GM04503 (cell line): ENCODE results near the gene RHOD.

Experiments used
- DNase-seq: peaks from one replicate; pipeline ENCODE4 v3.0.0-alpha.2; 2012; ENCODE audit warnings: low read depth

Gene RHOD

GRCh38 chr11:67062526-67063373, 6.1 kb downstream of the RHOD start:
- no peak for DNase-seq

- no peak for DNase-seq
Measured at GRCh38 chr11:67066333-67066709, 9.7 kb downstream of the RHOD start.

- DNase-seq: no peak
Measured at GRCh38 chr11:67071420-67072284, 15.0 kb downstream of the RHOD start.

GRCh38 chr11:67072295-67072694, 15.6 kb downstream of the RHOD start:
- no peak for DNase-seq

GRCh38 chr11:67073908-67074307, 17.3 kb downstream of the RHOD start:
- no peak for DNase-seq

GRCh38 chr11:67076202-67076601, 19.6 kb downstream of the RHOD start:
- no peak for DNase-seq

GRCh38 chr11:67079065-67079705, 22.5 kb downstream of the RHOD start:
- DNase-seq: no peak

- no peak for DNase-seq
Measured at GRCh38 chr11:67082071-67082791, 25.6 kb downstream of the RHOD start.

GRCh38 chr11:67083786-67084366, 27.2 kb downstream of the RHOD start:
- no peak for DNase-seq

GRCh38 chr11:67085617-67086016, 29.0 kb downstream of the RHOD start:
- no peak for DNase-seq

GRCh38 chr11:67090717-67091116, 34.1 kb downstream of the RHOD start:
- DNase-seq: no peak

- no peak for DNase-seq
Measured at GRCh38 chr11:67095214-67095507, 38.5 kb downstream of the RHOD start.

GRCh38 chr11:67098799-67099429, 42.3 kb downstream of the RHOD start:
- no peak for DNase-seq

- DNase-seq: no peak
Measured at GRCh38 chr11:67099831-67100324, 43.2 kb downstream of the RHOD start.

- no peak for DNase-seq
Measured at GRCh38 chr11:67102664-67103063, 46.0 kb downstream of the RHOD start.

GRCh38 chr11:67105964-67106363, 49.3 kb downstream of the RHOD start:
- no peak for DNase-seq

- DNase-seq: no peak
Measured at GRCh38 chr11:67111261-67111660, 54.6 kb downstream of the RHOD start.

- DNase-seq: no peak
Measured at GRCh38 chr11:67113231-67113721, 56.6 kb downstream of the RHOD start.

GRCh38 chr11:67114275-67114896, 57.7 kb downstream of the RHOD start:
- no peak for DNase-seq

- DNase-seq: no peak
Measured at GRCh38 chr11:67116758-67117105, 60.1 kb downstream of the RHOD start.

GRCh38 chr11:67117176-67117575, 60.5 kb downstream of the RHOD start:
- no peak for DNase-seq
